IMR-90 (cell line): ENCODE results near the gene MAP3K5. TPM values are rescaled to one million over a fixed set of nuclear protein-coding genes. Genes with fewer than 3 reads are reported as not detected.
A peak's percentile ranks its signal among the peaks of the same experiment; 100 is the strongest.

ENCODE experiments used
- ATAC-seq: fragments of 200-7000 bp; cut with Tn5 transposase; 2 replicates; pipeline ENCODE4 v1.9.1; 2020; ENCODE audit warnings: low read depth, mild to moderate bottlenecking, moderate library complexity
- BruUV-seq: library from RNA; stranded (reverse); fragments of 400-500 nt; replicated peaks from 2 replicates; lab custom pipeline; 2021; lab: Mats Ljungman, UMichigan
- CTCF ChIA-PET: fragments of 300-600 bp; formaldehyde crosslinking; extraction: SDS; loops from one replicate; lab custom pipeline; 2021; ENCODE audit warnings: antibody characterized with exemption; lab: Yijun Ruan, JAX
- POLR2A ChIA-PET: fragments of 300-600 bp; sonication (Branson Sonifier 250); formaldehyde crosslinking; loops from one replicate; lab custom pipeline; 2022; ENCODE audit warnings: antibody characterized with exemption; ENCODE audit not compliant: unreplicated experiment; lab: Charles Lee
- DNase-seq: peaks from one replicate; pipeline ENCODE4 v3.0.0; 2013
- H2AFZ ChIP-seq: replicated peaks from 2 replicates; pipeline ENCODE3; 2013; ENCODE audit warnings: low read length, mild to moderate bottlenecking; ENCODE audit not compliant: poor library complexity
- H2AK5ac ChIP-seq: 2 replicates; pipeline ENCODE4 v1.6.1; 2013; ENCODE audit warnings: low read depth, low read length, inconsistent platforms
- H2AK9ac ChIP-seq: replicated peaks from 2 replicates; pipeline ENCODE3; 2013; ENCODE audit warnings: mild to moderate bottlenecking, low read depth, low read length, moderate library complexity; ENCODE audit not compliant: poor library complexity
- H2BK120ac ChIP-seq: 2 replicates; pipeline ENCODE4 v1.6.1; 2013; ENCODE audit warnings: low read depth, low read length, inconsistent platforms
- H2BK15ac ChIP-seq: 3 replicates; pipeline ENCODE4 v1.6.1; 2013; ENCODE audit warnings: low read depth, low read length, inconsistent platforms
- H2BK20ac ChIP-seq: 2 replicates; pipeline ENCODE4 v1.6.1; 2013; ENCODE audit warnings: low read depth, mild to moderate bottlenecking, inconsistent platforms, low read length, moderate library complexity
- H2BK5ac ChIP-seq: 2 replicates; pipeline ENCODE4 v1.6.1; 2013; ENCODE audit warnings: mild to moderate bottlenecking, low read depth, low read length, inconsistent platforms; ENCODE audit not compliant: poor library complexity, severe bottlenecking
- H3K14ac ChIP-seq: replicated peaks from 2 replicates; pipeline ENCODE4 v1.6.1; 2013; ENCODE audit warnings: low read depth, low read length, inconsistent platforms
- H3K18ac ChIP-seq: 2 replicates; pipeline ENCODE4 v1.6.1; 2013; ENCODE audit warnings: low read depth, low read length, control low read depth
- H3K23ac ChIP-seq: 2 replicates; pipeline ENCODE4 v1.6.1; 2013; ENCODE audit warnings: low read depth, low read length, inconsistent platforms
- H3K27ac ChIP-seq: 2 replicates; pipeline ENCODE4 v1.5.1; 2013; ENCODE audit warnings: mild to moderate bottlenecking, control low read depth, low read length; ENCODE audit not compliant: insufficient read depth
- H3K27me3 ChIP-seq: 2 replicates; pipeline ENCODE4 v1.6.1; 2013; ENCODE audit warnings: low read length; ENCODE audit not compliant: control insufficient read depth, insufficient read depth
- H3K36me3 ChIP-seq: 2 replicates; pipeline ENCODE4 v1.6.1; 2013; ENCODE audit warnings: low read length, mixed read lengths; ENCODE audit not compliant: control insufficient read depth, insufficient read depth
- H3K4ac ChIP-seq: 2 replicates; pipeline ENCODE4 v1.6.1; 2013; ENCODE audit warnings: low read depth, low read length, inconsistent platforms
- H3K4me1 ChIP-seq: 2 replicates; pipeline ENCODE4 v1.6.1; 2013; ENCODE audit warnings: low read length, mixed read lengths; ENCODE audit not compliant: control insufficient read depth, insufficient read depth
- H3K4me2 ChIP-seq: 2 replicates; pipeline ENCODE4 v1.6.1; 2013; ENCODE audit warnings: low read depth, mild to moderate bottlenecking, control low read depth, low read length, moderate library complexity
- H3K4me3 ChIP-seq: 2 replicates; pipeline ENCODE4 v1.5.1; 2013; ENCODE audit warnings: low read depth, mild to moderate bottlenecking, control low read depth, low read length, moderate library complexity; ENCODE audit not compliant: insufficient read depth
- H3K56ac ChIP-seq: 2 replicates; pipeline ENCODE4 v1.6.1; 2013; ENCODE audit warnings: low read length, inconsistent platforms; ENCODE audit not compliant: insufficient read depth; ENCODE audit errors: extremely low read depth
- H3K79me1 ChIP-seq, 2 experiments: 2 replicates each; pipeline ENCODE4 v1.6.1; 2013; ENCODE audit warnings: low read length in 2 of 2, inconsistent platforms in 1 of 2, low read depth in 1 of 2
- H3K9ac ChIP-seq: 2 replicates; pipeline ENCODE4 v1.6.1; 2013; ENCODE audit warnings: low read depth, low read length, control low read depth
- H3K9me1 ChIP-seq: 2 replicates; pipeline ENCODE4 v1.6.1; 2013; ENCODE audit warnings: low read length, inconsistent platforms; ENCODE audit not compliant: insufficient read depth
- H3K9me3 ChIP-seq: 2 replicates; pipeline ENCODE4 v1.6.1; 2013; ENCODE audit warnings: low read length; ENCODE audit not compliant: control insufficient read depth, insufficient read depth
- H4K20me1 ChIP-seq: 2 replicates; pipeline ENCODE4 v1.6.1; 2013; ENCODE audit warnings: low read length, inconsistent platforms; ENCODE audit not compliant: insufficient read depth
- H4K5ac ChIP-seq: 2 replicates; pipeline ENCODE4 v1.6.1; 2013; ENCODE audit warnings: mild to moderate bottlenecking, low read depth, low read length, control low read depth
- H4K8ac ChIP-seq, 2 experiments: 2 replicates each; pipeline ENCODE4 v1.6.1; 2013; ENCODE audit warnings: low read depth in 2 of 2, low read length in 2 of 2, control low read depth in 1 of 2, inconsistent platforms in 1 of 2
- H4K91ac ChIP-seq: 2 replicates; pipeline ENCODE4 v1.6.1; 2013; ENCODE audit warnings: low read depth, low read length, inconsistent platforms; ENCODE audit not compliant: insufficient read depth
- BHLHE40 ChIP-seq: fragments of 150-350 bp; IDR thresholded peaks from 2 replicates; pipeline ENCODE4 v1.6.1; 2016; ENCODE audit warnings: mild to moderate bottlenecking, low read depth, low read length
- CEBPB ChIP-seq: IDR thresholded peaks from 2 replicates; pipeline ENCODE4 v1.6.1; 2012; ENCODE audit warnings: low read depth, low read length, improper control_type of control experiment
- CHD1 ChIP-seq: IDR thresholded peaks from 2 replicates; pipeline ENCODE4 v1.6.1; 2012; ENCODE audit warnings: low read depth, low read length, improper control_type of control experiment
- CTCF ChIP-seq: conservative IDR thresholded peaks from 2 replicates; pipeline ENCODE4 v1.5.1; 2012; ENCODE audit warnings: mild to moderate bottlenecking, low read depth, low read length, improper control_type of control experiment
- ELK1 ChIP-seq: fragments of 150-350 bp; IDR thresholded peaks from 2 replicates; pipeline ENCODE4 v1.6.1; 2016; ENCODE audit warnings: low read depth, mild to moderate bottlenecking, low read length, moderate library complexity, borderline replicate concordance
- FOS ChIP-seq: fragments of 150-350 bp; IDR thresholded peaks from 2 replicates; pipeline ENCODE4 v1.6.1; 2016; ENCODE audit warnings: low read depth, low read length
- MAFK ChIP-seq: IDR thresholded peaks from 2 replicates; pipeline ENCODE4 v1.6.1; 2012; ENCODE audit warnings: low read depth, low read length, improper control_type of control experiment
- MAZ ChIP-seq: IDR thresholded peaks from 2 replicates; pipeline ENCODE4 v1.6.1; 2012; ENCODE audit warnings: low read depth, mild to moderate bottlenecking, low read length, improper control_type of control experiment, moderate library complexity, borderline replicate concordance
- MXI1 ChIP-seq: IDR thresholded peaks from 2 replicates; pipeline ENCODE4 v1.6.1; 2012; ENCODE audit warnings: low read depth, mild to moderate bottlenecking, low read length, moderate library complexity, borderline replicate concordance
- NFE2L2 ChIP-seq: fragments of 150-350 bp; IDR thresholded peaks from 2 replicates; pipeline ENCODE4 v1.6.1; 2016; ENCODE audit warnings: low read depth, mild to moderate bottlenecking, low read length
- POLR2A ChIP-seq: IDR thresholded peaks from 2 replicates; pipeline ENCODE4 v1.6.1; 2012; ENCODE audit warnings: mild to moderate bottlenecking, low read depth, low read length
- RAD21 ChIP-seq: IDR thresholded peaks from 2 replicates; pipeline ENCODE4 v1.6.1; 2012; ENCODE audit warnings: low read length, improper control_type of control experiment
- RCOR1 ChIP-seq: IDR thresholded peaks from 2 replicates; pipeline ENCODE4 v1.6.1; 2012; ENCODE audit warnings: mild to moderate bottlenecking, low read length, improper control_type of control experiment; ENCODE audit not compliant: insufficient replicate concordance
- RFX5 ChIP-seq: IDR thresholded peaks from 2 replicates; pipeline ENCODE4 v1.8.0; 2012; ENCODE audit warnings: low read depth, mild to moderate bottlenecking, low read length, moderate library complexity
- SMC3 ChIP-seq: fragments of 150-350 bp; IDR thresholded peaks from 2 replicates; pipeline ENCODE4 v1.6.1; 2016; ENCODE audit warnings: low read depth, mild to moderate bottlenecking, antibody characterized with exemption, low read length, moderate library complexity
- USF2 ChIP-seq: fragments of 150-350 bp; IDR thresholded peaks from 2 replicates; pipeline ENCODE4 v1.6.1; 2017; ENCODE audit warnings: mild to moderate bottlenecking, antibody characterized with exemption, low read length, low read depth
- WGBS, 2 experiments: methylation state at CpG; one replicate each; pipeline versions ENCODE4 v1.1.5 to v1.1.7; 2013; ENCODE audit warnings: missing lambda C conversion rate in 2 of 2; ENCODE audit not compliant: insufficient read length in 1 of 2; ENCODE audit errors: extremely low coverage in 2 of 2; 5-methylcytosine and 5-hydroxymethylcytosine counted together
- dilution Hi-C: fragments of 300-500 bp; cut with HindIII; formaldehyde crosslinking; loops from one replicate; pipeline ENCODE4 v1.14.3; 2018; ENCODE audit warnings: low sequenced_read_pairs; ENCODE audit not compliant: unreplicated experiment
- in situ Hi-C: fragments of 300-500 bp; cut with MboI; formaldehyde crosslinking; loops from 3 replicates; pipeline ENCODE4 v1.14.3; 2019; ENCODE audit warnings: low sequenced_read_pairs, inconsistent platforms, mixed read lengths
- intact Hi-C: fragments of 100-400 bp; cut with micrococcal nuclease; formaldehyde crosslinking; loops from 2 replicates; pipeline ENCODE4 v1.10.0; 2022
- polyA plus RNA-seq, 3 experiments: library from polyadenylated mRNA; depleted of rRNA; stranded (reverse); fragments of >200 nt; gene quantifications; 2 replicates each; pipeline ENCODE4 v1.2.3, GENCODE V29; 2012; ENCODE audit warnings: low replicate concordance in 1 of 3
- total RNA-seq: library from RNA; depleted of rRNA; stranded (reverse); fragments of >200 nt; gene quantifications from 2 replicates; pipeline ENCODE4 v1.2.3, GENCODE V29; 2012

The MAP3K5 gene
- total and polyA plus RNA-seq, 2 of the 4 experiments (the other 2 are of a cell fraction), result 5.4 to 17.6 TPM

- Histone ChIP-seq H3K36me3 (peaks cover 8% of the 10 kb centered on the region), H3K27me3 (no peaks in the 10 kb centered on the region), H3K79me1 (peaks cover 3 to 17% of the 10 kb centered on the region in 2 experiments; a peak in 2 of 4 replicates), H3K4me2 (no peak overlapping the region), H2BK20ac (no peak overlapping the region), H2BK15ac (no peak overlapping the region), H2BK5ac (no peak overlapping the region), H3K18ac (no peak overlapping the region), H3K27ac (no peak overlapping the region), H4K91ac (no peak overlapping the region), H2AK5ac (peak overlapping the region; percentile 64; the same call in 1 of the 2 replicates), H3K23ac (no peak overlapping the region), H4K20me1 (no peaks in the 10 kb centered on the region; the same call in 1 of the 2 replicates), H3K4ac (no peak overlapping the region), H4K5ac (no peak overlapping the region), H3K9me3 (peaks cover 2% of the 10 kb centered on the region; the same call in 1 of the 2 replicates), H4K8ac (no peak overlapping the region), H3K9ac (no peak overlapping the region), H3K9me1 (peaks cover 6% of the 10 kb centered on the region), H2AFZ (no peak overlapping the region), H2AK9ac (no peak overlapping the region), H3K4me1 (peaks cover 5% of the 10 kb centered on the region; the same call in 1 of the 2 replicates), H2BK120ac (no peak overlapping the region), H3K4me3 (no peak overlapping the region), H3K14ac (no peak overlapping the region), H3K56ac (no peak overlapping the region)
- peak; percentile 69 for ATAC-seq
- intact Hi-C loops, result no loop called here
- CTCF ChIA-PET, result interaction anchor here (1.4 kb wide), 1 partner anchor 17 kb away, joined by 3 read pairs; the partner anchor contains the start of gene MAP7
- POLR2A ChIA-PET, result no interaction called here
- WGBS, 2 experiments, result no CpG with 5 or more reads among the region's 4 CpGs
- DNase-seq, result peak; percentile 33
- BruUV-seq, result no TSS peak
- in situ Hi-C loops, result no loop called here
- no peak for TF ChIP-seq CHD1
- no peak for TF ChIP-seq RFX5
- TF ChIP-seq MAFK, result no peak
- no peak for TF ChIP-seq CEBPB
- TF ChIP-seq SMC3, result no peak
- TF ChIP-seq RAD21, result no peak
- TF ChIP-seq CTCF, result no peak
- TF ChIP-seq MAZ, result no peak
- TF ChIP-seq MXI1, result no peak
- no peak for TF ChIP-seq RCOR1
- no peak for TF ChIP-seq BHLHE40
- TF ChIP-seq ELK1, result no peak
- no peak for TF ChIP-seq POLR2A
- no peak for TF ChIP-seq USF2
- TF ChIP-seq FOS, result no peak
- no peak for TF ChIP-seq NFE2L2
- dilution Hi-C loops, result no loop called here
These were observed 224.6 kb downstream of the MAP3K5 start for GRCh38 chr6:136567688-136568087.
